A673 (cell line): ENCODE measurements around the gene MAPK8IP1. TPM values are rescaled to one million over a fixed set of nuclear protein-coding genes. Genes with fewer than 3 reads are reported as not detected.
A peak's percentile ranks its signal among the peaks of the same experiment; 100 is the strongest.

ENCODE experiments used
- BruUV-seq: library from RNA; stranded (reverse); fragments of 400-500 nt; replicated peaks from 2 replicates; lab custom pipeline; 2021; lab: Mats Ljungman, UMichigan
- CTCF ChIA-PET: fragments of 300-600 bp; sonication (Branson Sonifier 250); formaldehyde crosslinking; loops from one replicate; lab custom pipeline; 2022; ENCODE audit warnings: antibody characterized with exemption; lab: Charles Lee
- POLR2A ChIA-PET: fragments of 300-600 bp; sonication (Branson Sonifier 250); formaldehyde crosslinking; loops from one replicate; lab custom pipeline; 2022; ENCODE audit warnings: antibody characterized with exemption; ENCODE audit not compliant: low non-redundant PET; lab: Charles Lee
- DNase-seq: peaks from one replicate; pipeline ENCODE4 v3.0.0-alpha.2; 2015; ENCODE audit warnings: low spot score
- H3K27ac ChIP-seq: fragments of 200-600 bp; sonication (generic); 2 replicates; pipeline ENCODE4 v1.5.1; 2016; ENCODE audit warnings: mixed run types, low read depth, mild to moderate bottlenecking, mixed read lengths, antibody characterized with exemption, low read length; ENCODE audit not compliant: poor library complexity, severe bottlenecking
- H3K27me3 ChIP-seq: fragments of 200-600 bp; sonication (generic); replicated peaks from 2 replicates; pipeline ENCODE4 v1.6.1; 2017; ENCODE audit warnings: mixed run types, low read depth, mild to moderate bottlenecking, mixed read lengths, antibody characterized with exemption, low read length; ENCODE audit not compliant: insufficient read depth, poor library complexity
- H3K36me3 ChIP-seq: fragments of 200-600 bp; sonication (generic); 2 replicates; pipeline ENCODE4 v1.6.1; 2016; ENCODE audit warnings: mixed run types, mild to moderate bottlenecking, mixed read lengths, antibody characterized with exemption, low read length; ENCODE audit not compliant: insufficient read depth, poor library complexity, severe bottlenecking
- H3K4me1 ChIP-seq: fragments of 200-600 bp; sonication (generic); 2 replicates; pipeline ENCODE4 v1.6.1; 2017; ENCODE audit warnings: mixed run types, mild to moderate bottlenecking, mixed read lengths, antibody characterized with exemption, low read length; ENCODE audit not compliant: insufficient read depth, poor library complexity, severe bottlenecking
- H3K4me3 ChIP-seq: fragments of 200-600 bp; sonication (generic); 2 replicates; pipeline ENCODE4 v1.5.1; 2016; ENCODE audit warnings: low read depth, mixed run types, mild to moderate bottlenecking, mixed read lengths, low read length; ENCODE audit not compliant: poor library complexity, severe bottlenecking
- H3K9me3 ChIP-seq: fragments of 200-600 bp; sonication (generic); 2 replicates; pipeline ENCODE4 v1.6.1; 2016; ENCODE audit warnings: mixed run types, low read depth, mild to moderate bottlenecking, mixed read lengths, antibody characterized with exemption, low read length; ENCODE audit not compliant: poor library complexity, severe bottlenecking
- EZH2 ChIP-seq: fragments of 200-600 bp; sonication (generic); IDR thresholded peaks from 2 replicates; pipeline ENCODE4 v1.6.1; 2017; ENCODE audit warnings: borderline replicate concordance, low read depth, mild to moderate bottlenecking, mixed read lengths, antibody characterized with exemption, low read length; ENCODE audit not compliant: poor library complexity, severe bottlenecking
- intact Hi-C: fragments of 100-400 bp; cut with micrococcal nuclease; formaldehyde crosslinking; loops from one replicate; pipeline ENCODE4 v1.10.0; 2022; ENCODE audit not compliant: unreplicated experiment
- total RNA-seq: library from RNA; stranded (reverse); gene quantifications from 2 replicates; pipeline ENCODE4 v1.2.3, GENCODE V29; 2021
- TF ChIP-seq, protein P1 (sequence below): fragments of 300-800, 200-600 bp; sonication (generic); conservative IDR thresholded peaks from 2 replicates; pipeline ENCODE4 v1.5.1; 2017; ENCODE audit warnings: low read depth, mild to moderate bottlenecking, antibody characterized with exemption, low read length, moderate library complexity, mixed read lengths

Gene MAPK8IP1
- total RNA-seq, 1 experiment from 2014 or later, result 46.0 TPM

GRCh38 chr11:45885921-45886721, 670 bp downstream of the MAPK8IP1 start:
- DNase-seq, result no peak
- CTCF ChIA-PET, result no interaction called here
- POLR2A ChIA-PET, result no interaction called here
- Histone ChIP-seq H3K27me3 (no peaks in the 10 kb centered on the region), H3K27ac (no peak overlapping the region), H3K4me3 (peak overlapping the region; percentile 58), H3K36me3 (peaks cover 9% of the 10 kb centered on the region), H3K9me3 (no peaks in the 10 kb centered on the region), H3K4me1 (peaks cover 8% of the 10 kb centered on the region)
- intact Hi-C loops, result loop anchor here (10.0 kb wide), 1 partner anchor 429 kb away; no protein-coding TSS in a partner anchor
- TF ChIP-seq, protein P1, sequence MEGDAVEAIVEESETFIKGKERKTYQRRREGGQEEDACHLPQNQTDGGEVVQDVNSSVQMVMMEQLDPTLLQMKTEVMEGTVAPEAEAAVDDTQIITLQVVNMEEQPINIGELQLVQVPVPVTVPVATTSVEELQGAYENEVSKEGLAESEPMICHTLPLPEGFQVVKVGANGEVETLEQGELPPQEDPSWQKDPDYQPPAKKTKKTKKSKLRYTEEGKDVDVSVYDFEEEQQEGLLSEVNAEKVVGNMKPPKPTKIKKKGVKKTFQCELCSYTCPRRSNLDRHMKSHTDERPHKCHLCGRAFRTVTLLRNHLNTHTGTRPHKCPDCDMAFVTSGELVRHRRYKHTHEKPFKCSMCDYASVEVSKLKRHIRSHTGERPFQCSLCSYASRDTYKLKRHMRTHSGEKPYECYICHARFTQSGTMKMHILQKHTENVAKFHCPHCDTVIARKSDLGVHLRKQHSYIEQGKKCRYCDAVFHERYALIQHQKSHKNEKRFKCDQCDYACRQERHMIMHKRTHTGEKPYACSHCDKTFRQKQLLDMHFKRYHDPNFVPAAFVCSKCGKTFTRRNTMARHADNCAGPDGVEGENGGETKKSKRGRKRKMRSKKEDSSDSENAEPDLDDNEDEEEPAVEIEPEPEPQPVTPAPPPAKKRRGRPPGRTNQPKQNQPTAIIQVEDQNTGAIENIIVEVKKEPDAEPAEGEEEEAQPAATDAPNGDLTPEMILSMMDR, result no peak
- no peak for TF ChIP-seq EZH2
- no TSS peak for BruUV-seq

- no peak overlapping the region for H3K27ac ChIP-seq
- H3K9me3 ChIP-seq, result no peaks in the 10 kb centered on the region
- H3K36me3 ChIP-seq, result peaks cover under 1% of the 10 kb centered on the region
- no peak overlapping the region for H3K4me3 ChIP-seq
- CTCF ChIA-PET, result no interaction called here
- intact Hi-C loops, result loop anchor here (10.0 kb wide), 1 partner anchor 428 kb away; no protein-coding TSS in a partner anchor
- BruUV-seq, result no TSS peak
- TF ChIP-seq, protein P1, result no peak
- no peak for TF ChIP-seq EZH2
- peaks cover 4% of the 10 kb centered on the region for H3K4me1 ChIP-seq
- no peaks in the 10 kb centered on the region for H3K27me3 ChIP-seq
- POLR2A ChIA-PET, result no interaction called here
- DNase-seq, result no peak
These were observed 1.5 kb downstream of the MAPK8IP1 start for GRCh38 chr11:45886816-45887520.

DNA sequence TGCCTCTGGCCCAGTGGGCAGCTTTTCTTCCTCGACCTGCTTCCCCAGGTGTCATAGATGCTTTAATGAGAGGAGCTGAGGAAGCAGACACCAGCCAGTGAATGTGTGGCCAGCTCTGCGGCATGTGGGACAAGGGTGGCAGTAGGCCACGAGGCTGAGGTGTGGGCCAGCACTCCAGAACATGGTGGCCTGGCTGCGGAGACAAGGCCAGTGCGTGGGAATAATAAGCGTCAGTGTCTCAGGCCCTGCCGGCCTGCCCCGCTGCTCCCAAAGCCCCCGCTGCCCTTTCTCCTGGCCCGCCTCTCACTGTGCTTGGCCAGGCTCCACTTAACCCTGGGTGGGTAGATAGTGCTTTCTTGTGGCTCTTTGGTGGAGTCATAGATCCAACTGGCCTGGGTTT, 2.1 kb downstream of the MAPK8IP1 start:
- BruUV-seq, result no TSS peak
- intact Hi-C loops, result loop anchor here (10.0 kb wide), 1 partner anchor 427 kb away; no protein-coding TSS in a partner anchor
- TF ChIP-seq EZH2, result no peak
- TF ChIP-seq, protein P1, result no peak
- no peaks in the 10 kb centered on the region for H3K9me3 ChIP-seq
- H3K27me3 ChIP-seq, result no peaks in the 10 kb centered on the region
- POLR2A ChIA-PET, result no interaction called here
- H3K4me3 ChIP-seq, result no peak overlapping the region
- no peak for DNase-seq
- peaks cover 4% of the 10 kb centered on the region for H3K4me1 ChIP-seq
- CTCF ChIA-PET, result interaction anchor here (0.6 kb wide), 1 partner anchor 47 kb away, joined by 13 read pairs; no protein-coding TSS in a partner anchor
- no peaks in the 10 kb centered on the region for H3K36me3 ChIP-seq
- no peak overlapping the region for H3K27ac ChIP-seq
